Measurements from ENCODE around the gene TMEM164.

The TMEM164 gene

DNA sequence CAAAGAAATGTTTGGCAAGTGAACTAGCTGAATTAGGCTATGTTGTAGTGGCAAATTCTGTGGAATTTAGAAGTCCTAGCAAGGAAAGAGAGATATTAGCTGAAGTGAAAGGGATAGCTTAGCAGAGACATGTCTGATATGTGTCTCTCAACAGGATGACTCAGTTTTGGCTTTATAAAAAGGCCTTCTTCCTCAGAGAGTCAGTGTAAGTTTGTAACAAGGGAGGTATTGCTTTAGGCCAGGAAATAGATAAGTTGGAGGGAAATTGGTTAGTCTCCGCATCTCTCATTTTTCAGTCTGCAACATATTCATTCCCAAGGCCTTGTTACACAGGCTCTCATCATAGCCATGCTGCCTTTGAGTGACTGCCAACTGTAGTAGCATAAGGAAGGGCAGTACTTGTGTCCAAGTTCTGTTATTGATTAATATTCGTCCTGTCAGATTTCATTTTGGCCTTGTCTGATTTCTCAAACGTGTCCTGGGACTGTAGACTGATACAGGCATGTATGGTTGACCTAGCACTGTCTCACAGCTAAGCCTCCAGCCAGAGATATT is 4.0 kb downstream of the TMEM164 start:
- CTCF ChIA-PET, result interaction anchor here (1.0 kb wide), 1 partner anchor 8 kb away, joined by 3 read pairs; no protein-coding TSS in a partner anchor

GRCh38 chrX:110008011-110008635 is 5.2 kb downstream of the TMEM164 start:
- TF ChIP-seq CTBP1 (IDR thresholded peaks at IDR 0.05; ENCODE audit: borderline replicate concordance) (no peak), TARDBP (IDR thresholded peaks at IDR 0.05) (no peak), ARNT (IDR thresholded peaks at IDR 0.05) (no peak), L3MBTL2 (conservative IDR thresholded peaks at IDR 0.05) (no peak), SUZ12 (IDR thresholded peaks at IDR 0.05) (no peak), NFRKB (IDR thresholded peaks at IDR 0.05) (no peak), FOXM1 (IDR thresholded peaks at IDR 0.05; ENCODE audit: borderline replicate concordance) (no peak), LEF1 (IDR thresholded peaks at IDR 0.05; ENCODE audit: borderline replicate concordance) (no peak), FOXK2 (IDR thresholded peaks at IDR 0.05) (no peak), PKNOX1 (IDR thresholded peaks at IDR 0.05) (no peak), ELF4 (IDR thresholded peaks at IDR 0.05) (no peak), HDGF (IDR thresholded peaks at IDR 0.05; ENCODE audit: borderline replicate concordance) (no peak), ZNF384 (IDR thresholded peaks at IDR 0.05) (no peak), SP1 (IDR thresholded peaks at IDR 0.05) (no peak), BHLHE40 (IDR thresholded peaks at IDR 0.05; ENCODE audit: borderline replicate concordance) (no peak), FOXA1 (IDR thresholded peaks at IDR 0.05) (no peak)
- no peak for DNase-seq (ENCODE audit: extremely low spot score)
- ChIA-PET CTCF (interaction anchor here (0.6 kb wide), 1 partner anchor 138 kb away, joined by 3 read pairs; no protein-coding TSS in a partner anchor), POLR2A (interaction anchor here (1.3 kb wide), 1 partner anchor 18 kb away, joined by 3 read pairs; no protein-coding TSS in a partner anchor)

More for the DNA sequence above, 4.0 kb downstream of the TMEM164 start:
- no peak for DNase-seq (ENCODE audit: extremely low spot score)
- TF ChIP-seq ELF4 (IDR thresholded peaks at IDR 0.05) (no peak), L3MBTL2 (conservative IDR thresholded peaks at IDR 0.05) (no peak), ARNT (IDR thresholded peaks at IDR 0.05) (no peak), HDGF (IDR thresholded peaks at IDR 0.05; ENCODE audit: borderline replicate concordance) (no peak), BHLHE40 (IDR thresholded peaks at IDR 0.05; ENCODE audit: borderline replicate concordance) (no peak)
- POLR2A ChIA-PET, result interaction anchor here (1.3 kb wide), 1 partner anchor 20 kb away, joined by 3 read pairs; no protein-coding TSS in a partner anchor

- POLR2A ChIA-PET, result no interaction called here
- TF ChIP-seq ELF4 (IDR thresholded peaks at IDR 0.05) (no peak), FOXM1 (IDR thresholded peaks at IDR 0.05; ENCODE audit: borderline replicate concordance) (no peak)
- DNase-seq (ENCODE audit: extremely low spot score), result no peak
- CTCF ChIA-PET, result no interaction called here
These were observed 10.0 kb downstream of the TMEM164 start for GRCh38 chrX:110012818-110013485.

GRCh38 chrX:110013968-110014367 is 11.1 kb downstream of the TMEM164 start:
- no peak for DNase-seq (ENCODE audit: extremely low spot score)
- no peak for TF ChIP-seq FOXK2 (IDR thresholded peaks at IDR 0.05)
- no peak for TF ChIP-seq SUZ12 (IDR thresholded peaks at IDR 0.05)
- TF ChIP-seq SP1 (IDR thresholded peaks at IDR 0.05), result no peak
- TF ChIP-seq NFRKB (IDR thresholded peaks at IDR 0.05), result no peak
- no peak for TF ChIP-seq ARNT (IDR thresholded peaks at IDR 0.05)
- no peak for TF ChIP-seq FOXA1 (IDR thresholded peaks at IDR 0.05)
- TF ChIP-seq FOXM1 (IDR thresholded peaks at IDR 0.05; ENCODE audit: borderline replicate concordance), result no peak
- TF ChIP-seq BHLHE40 (IDR thresholded peaks at IDR 0.05; ENCODE audit: borderline replicate concordance), result no peak
- TF ChIP-seq LEF1 (IDR thresholded peaks at IDR 0.05; ENCODE audit: borderline replicate concordance), result no peak
- no peak for TF ChIP-seq ZNF384 (IDR thresholded peaks at IDR 0.05)
- TF ChIP-seq CTBP1 (IDR thresholded peaks at IDR 0.05; ENCODE audit: borderline replicate concordance), result no peak
- no peak for TF ChIP-seq HDGF (IDR thresholded peaks at IDR 0.05; ENCODE audit: borderline replicate concordance)
- TF ChIP-seq PKNOX1 (IDR thresholded peaks at IDR 0.05), result no peak
- no peak for TF ChIP-seq ELF4 (IDR thresholded peaks at IDR 0.05)
- ChIA-PET CTCF (no interaction called here), POLR2A (no interaction called here)

DNA sequence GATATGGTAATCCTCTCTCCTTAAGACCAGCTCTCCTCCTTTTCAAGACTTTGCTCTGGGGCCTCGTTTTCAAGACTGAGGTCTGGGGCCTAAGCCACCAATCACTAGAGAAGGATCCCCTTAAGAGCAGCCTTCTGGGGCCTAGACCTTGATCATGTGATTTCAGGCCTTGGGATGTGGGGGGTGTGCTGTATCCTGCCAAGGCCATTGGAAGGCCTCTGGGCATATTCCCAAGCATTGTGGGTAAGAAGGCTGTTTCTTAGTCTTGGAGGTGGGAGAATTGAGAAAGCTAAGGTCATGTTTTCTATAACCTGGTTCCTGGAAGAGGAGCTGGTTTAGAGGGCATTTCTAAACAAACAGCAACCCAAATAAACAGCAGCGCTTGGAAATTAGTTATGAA is 12.1 kb downstream of the TMEM164 start:
- no peak for DNase-seq (ENCODE audit: extremely low spot score)
- POLR2A ChIA-PET, result interaction anchor here (1.2 kb wide), 1 partner anchor 12 kb away, joined by 4 read pairs; the partner anchor contains the start of gene TMEM164
- CTCF ChIA-PET, result interaction anchor here (0.6 to 0.8 kb wide), 3 partner anchors 9 to 132 kb away, joined by 3 to 5 read pairs (median 3); no protein-coding TSS in a partner anchor
- TF ChIP-seq ARNT (IDR thresholded peaks at IDR 0.05) (no peak), HDGF (IDR thresholded peaks at IDR 0.05; ENCODE audit: borderline replicate concordance) (no peak), L3MBTL2 (conservative IDR thresholded peaks at IDR 0.05) (no peak), NFRKB (IDR thresholded peaks at IDR 0.05) (no peak)

GRCh38 chrX:110015915-110016314 is 13.0 kb downstream of the TMEM164 start:
- POLR2A ChIA-PET, result interaction anchor here (1.2 kb wide), 1 partner anchor 13 kb away, joined by 4 read pairs; the partner anchor contains the start of gene TMEM164
- DNase-seq (ENCODE audit: extremely low spot score), result no peak
- CTCF ChIA-PET, result no interaction called here
- TF ChIP-seq ZNF384 (IDR thresholded peaks at IDR 0.05) (no peak), SUZ12 (IDR thresholded peaks at IDR 0.05) (no peak), HDGF (IDR thresholded peaks at IDR 0.05; ENCODE audit: borderline replicate concordance) (no peak), FOXM1 (IDR thresholded peaks at IDR 0.05; ENCODE audit: borderline replicate concordance) (no peak), PKNOX1 (IDR thresholded peaks at IDR 0.05) (no peak)

Data from HEK293T (cell line).